Keratinocyte (primary cell): Measurements from ENCODE around the gene SPATA6L.

Experiments used
- CTCF ChIP-seq, 3 experiments: IDR thresholded peaks in 1 of 3; conservative IDR thresholded peaks in 1 of 3; optimal IDR thresholded peaks in 1 of 3; 2 replicates in 2 of 3; 3 replicates in 1 of 3; pipeline versions ENCODE3 to v1.5.1; 2011; ENCODE audit warnings: low read length in 3 of 3, mild to moderate bottlenecking in 3 of 3, moderate library complexity in 2 of 3, control low read depth in 1 of 3, inconsistent platforms in 1 of 3; ENCODE audit not compliant: insufficient read depth in 2 of 3; ENCODE audit errors: extremely low read depth in 1 of 3
- EZH2 ChIP-seq: IDR thresholded peaks from one replicate; pipeline ENCODE4 v1.6.1; 2012; ENCODE audit warnings: inconsistent platforms, mild to moderate bottlenecking, low read length, moderate library complexity

- TF ChIP-seq EZH2 (no peak), CTCF (optimal IDR thresholded peaks at IDR 0.05 in 1 of 3, IDR thresholded peaks at IDR 0.05 in 1 of 3, conservative IDR thresholded peaks at IDR 0.05 in 1 of 3; ENCODE audit: extremely low read depth in 1 of 3, insufficient read depth in 2 of 3, low read length in 3 of 3) (no peak)
Observed at GRCh38 chr9:4668604-4669003, 2.3 kb upstream of the SPATA6L start.
